CD14-positive monocyte (primary cell): ENCODE data around the gene LIN37. TPM values are rescaled to one million over a fixed set of nuclear protein-coding genes. Genes with fewer than 3 reads are reported as not detected.
A peak's percentile ranks its signal among the peaks of the same experiment; 100 is the strongest.

Experiments used
- DNase-seq, 3 donors: peaks; one replicate each; pipeline ENCODE4 v3.0.0-alpha.2; 2011 to 2022
- H2AFZ ChIP-seq: 2 replicates; pipeline ENCODE4 v1.6.0; 2012; ENCODE audit warnings: mild to moderate bottlenecking, low read depth, low read length, inconsistent platforms; ENCODE audit not compliant: insufficient read depth, poor library complexity, severe bottlenecking
- H3K27ac ChIP-seq, 2 donors: 1 replicate in 1 of 2; 2 replicates in 1 of 2; pipeline ENCODE4 v1.5.1; 2012 to 2013; ENCODE audit warnings: low read length in 2 of 2, control low read depth in 1 of 2, inconsistent platforms in 1 of 2, low read depth in 1 of 2, mild to moderate bottlenecking in 1 of 2
- H3K27me3 ChIP-seq, 2 donors: one replicate each; pipeline versions ENCODE4 v1.6.0 to v1.6.1; 2011 to 2013; ENCODE audit warnings: low read length in 2 of 2; ENCODE audit not compliant: control insufficient read depth in 2 of 2, insufficient read depth in 2 of 2
- H3K36me3 ChIP-seq, 2 donors: replicated peaks in 1 of 2; 1 replicate in 1 of 2; 2 replicates in 1 of 2; pipeline versions ENCODE4 v1.5.1 to v1.6.1; 2012 to 2013; ENCODE audit warnings: low read length in 2 of 2, control low read depth in 1 of 2, inconsistent platforms in 1 of 2, mild to moderate bottlenecking in 1 of 2; ENCODE audit not compliant: insufficient read depth in 2 of 2, control insufficient read depth in 1 of 2
- H3K4me1 ChIP-seq, 2 donors: 1 replicate in 1 of 2; 2 replicates in 1 of 2; pipeline versions ENCODE4 v1.5.1 to v1.6.1; 2012 to 2013; ENCODE audit warnings: low read length in 2 of 2, control low read depth in 1 of 2, inconsistent platforms in 1 of 2, mild to moderate bottlenecking in 1 of 2, moderate library complexity in 1 of 2; ENCODE audit not compliant: insufficient read depth in 2 of 2, control insufficient read depth in 1 of 2
- H3K4me2 ChIP-seq: replicated peaks from 2 replicates; pipeline ENCODE3; 2012; ENCODE audit warnings: low read length, moderate library complexity, mild to moderate bottlenecking; ENCODE audit not compliant: poor library complexity, severe bottlenecking; ENCODE audit errors: extremely low read depth
- H3K4me3 ChIP-seq, 3 experiments: fragments of 200-600 bp in 1 of 3; sonication (generic) in 1 of 3; replicated peaks in 1 of 3; 1 replicate in 2 of 3; 2 replicates in 1 of 3; pipeline ENCODE4 v1.5.1; 2011 to 2013; ENCODE audit warnings: low read length in 3 of 3, mild to moderate bottlenecking in 3 of 3, control low read depth in 2 of 3, low read depth in 2 of 3, inconsistent platforms in 1 of 3, moderate library complexity in 1 of 3
- H3K79me2 ChIP-seq: 2 replicates; pipeline ENCODE4 v1.6.0; 2012; ENCODE audit warnings: mild to moderate bottlenecking, control low read depth, inconsistent platforms, low read length, moderate library complexity; ENCODE audit not compliant: insufficient read depth
- H3K9ac ChIP-seq: 2 replicates; pipeline ENCODE4 v1.6.0; 2017; ENCODE audit warnings: low read length, mild to moderate bottlenecking; ENCODE audit not compliant: insufficient read depth, poor library complexity, severe bottlenecking
- H3K9me3 ChIP-seq, 2 donors: replicated peaks in 1 of 2; 1 replicate in 1 of 2; 2 replicates in 1 of 2; pipeline versions ENCODE4 v1.5.1 to v1.6.1; 2012 to 2013; ENCODE audit warnings: low read length in 2 of 2, control low read depth in 1 of 2; ENCODE audit not compliant: control insufficient read depth in 1 of 2, insufficient read depth in 1 of 2
- H4K20me1 ChIP-seq: 2 replicates; pipeline ENCODE4 v1.6.0; 2012; ENCODE audit warnings: mild to moderate bottlenecking, low read length, control low read depth, moderate library complexity; ENCODE audit not compliant: insufficient read depth
- H3K27ac Mint-ChIP-seq, 7 donors: one replicate each; pipeline ENCODE4 v1.8.0; 2020; ENCODE audit warnings: mild to moderate bottlenecking in 7 of 7, mixed read lengths in 7 of 7, moderate library complexity in 6 of 7, inconsistent platforms in 2 of 7
- H3K27me3 Mint-ChIP-seq, 3 donors: one replicate each; pipeline ENCODE4 v1.8.0; 2021 to 2022; ENCODE audit warnings: low read depth in 3 of 3, mild to moderate bottlenecking in 3 of 3, mixed read lengths in 3 of 3, moderate library complexity in 3 of 3, inconsistent platforms in 1 of 3
- H3K36me3 Mint-ChIP-seq, 2 donors: one replicate each; pipeline ENCODE4 v1.8.0; 2020; ENCODE audit warnings: mixed read lengths in 2 of 2, inconsistent platforms in 1 of 2, mild to moderate bottlenecking in 1 of 2
- H3K4me1 Mint-ChIP-seq: one replicate; pipeline ENCODE4 v1.8.0; 2020; ENCODE audit warnings: mild to moderate bottlenecking, mixed read lengths
- H3K4me3 Mint-ChIP-seq, 2 donors: one replicate each; pipeline ENCODE4 v1.8.0; 2020; ENCODE audit warnings: mild to moderate bottlenecking in 2 of 2, mixed read lengths in 2 of 2, moderate library complexity in 1 of 2
- H3K9me3 Mint-ChIP-seq, 7 donors: one replicate each; pipeline ENCODE4 v1.8.0; 2020 to 2022; ENCODE audit warnings: mixed read lengths in 7 of 7, mild to moderate bottlenecking in 6 of 7, moderate library complexity in 6 of 7, inconsistent platforms in 2 of 7
- CTCF ChIP-seq: fragments of 200-600 bp; IDR thresholded peaks from one replicate; pipeline ENCODE4 v1.8.0; 2022; ENCODE audit warnings: antibody characterized with exemption, mild to moderate bottlenecking
- WGBS: methylation state at CpG from one replicate; pipeline ENCODE4 v1.1.5; 2013; ENCODE audit warnings: missing lambda C conversion rate; ENCODE audit not compliant: insufficient coverage; 5-methylcytosine and 5-hydroxymethylcytosine counted together
- intact Hi-C, 2 donors: fragments of 100-400 bp; cut with micrococcal nuclease; formaldehyde crosslinking; loops; one replicate each; pipeline versions ENCODE4 v1.15.0 to v1.15.1; 2023
- polyA plus RNA-seq, 3 donors: library from polyadenylated mRNA; depleted of rRNA in 1 of 3; unstranded in 2 of 3; stranded (reverse) in 1 of 3; fragments of 300-500 nt in 2 of 3; fragments of >200 nt in 1 of 3; fragmentation: Illumina TruSeq in 2 of 3; gene quantifications; 1 replicate in 2 of 3; 2 replicates in 1 of 3; pipeline ENCODE4 v1.2.3, GENCODE V29; 2012 to 2021

LIN37 gene
- polyA plus RNA-seq, 3 donors: 5.6 to 28.6 (median 7.2) TPM

GRCh38 chr19:35790981-35791813 lies 42.8 kb downstream of the LIN37 start:
- Histone ChIP-seq H3K36me3 (peaks cover 2 to 7% of the 10 kb centered on the region in 2 donors), H3K4me3 (no peak overlapping the region), H4K20me1 (no peaks in the 10 kb centered on the region), H3K4me1 (no peaks in the 10 kb centered on the region), H3K27ac (no peak overlapping the region), H3K27me3 (peaks cover 0 to under 1% of the 10 kb centered on the region in 2 donors), H3K79me2 (no peaks in the 10 kb centered on the region), H2AFZ (no peak overlapping the region), H3K9me3 (no peaks in the 10 kb centered on the region), H3K4me2 (no peak overlapping the region), H3K9ac (no peak overlapping the region)
- peaks cover 11 to 19% (median 14%) of the 10 kb centered on the region in 3 donors for H3K27me3 Mint-ChIP-seq
- 80% methylated on average over 20 of the region's 20 CpGs for WGBS
- DNase-seq: peak in 1 of 3 donors; percentile 3
- no peak for TF ChIP-seq CTCF
- no peak overlapping the region for H3K4me3 Mint-ChIP-seq
- H3K27ac Mint-ChIP-seq: peak overlapping the region in 1 of 7 donors; percentile 71
- no peaks in the 10 kb centered on the region for H3K4me1 Mint-ChIP-seq
- H3K36me3 Mint-ChIP-seq: peaks cover under 1 to 6% of the 10 kb centered on the region in 2 donors
- intact Hi-C loops: no loop called here
- peaks cover 0 to under 1% (median 0%) of the 10 kb centered on the region in 7 donors for H3K9me3 Mint-ChIP-seq

- Mint-ChIP-seq H3K27me3 (peaks cover 17 to 26% (median 20%) of the 10 kb centered on the region in 3 donors), H3K9me3 (peaks cover 0 to 5% (median 0%) of the 10 kb centered on the region in 7 donors), H3K27ac (no peak overlapping the region), H3K36me3 (peaks cover 0 to 4% of the 10 kb centered on the region in 2 donors), H3K4me1 (no peaks in the 10 kb centered on the region), H3K4me3 (no peak overlapping the region)
- no peak overlapping the region for H3K27ac ChIP-seq
- H3K9ac ChIP-seq: no peak overlapping the region
- peaks cover 0 to 7% of the 10 kb centered on the region in 2 donors for H3K36me3 ChIP-seq
- peaks cover 2 to 7% of the 10 kb centered on the region in 2 donors for H3K27me3 ChIP-seq
- WGBS: 94% methylated on average over 6 of the region's 9 CpGs
- intact Hi-C loops: no loop called here
- TF ChIP-seq CTCF: no peak
- no peaks in the 10 kb centered on the region for H3K4me1 ChIP-seq
- DNase-seq: no peak
- no peaks in the 10 kb centered on the region for H4K20me1 ChIP-seq
- no peaks in the 10 kb centered on the region for H3K79me2 ChIP-seq
- no peak overlapping the region for H3K4me2 ChIP-seq
- H3K4me3 ChIP-seq: no peak overlapping the region
- H3K9me3 ChIP-seq: no peaks in the 10 kb centered on the region
- H2AFZ ChIP-seq: no peak overlapping the region
These were observed 43.5 kb downstream of the LIN37 start for GRCh38 chr19:35791814-35792279.
